ENCODE measurements around the gene GPX6.

- TF ChIP-seq POLR2A (IDR thresholded peaks at IDR 0.05; ENCODE audit: low read depth, low read length), result no peak
- TF ChIP-seq POLR2AphosphoS5 (IDR thresholded peaks at IDR 0.05; ENCODE audit: low read depth, low read length), result no peak
- TF ChIP-seq TAF1 (IDR thresholded peaks at IDR 0.05; ENCODE audit: borderline replicate concordance, low read depth, low read length), result no peak
These were observed 14.3 kb downstream of the GPX6 start for GRCh38 chr6:28501259-28501658.

Measured in GM12892 (cell line).